Fibroblast of the aortic adventitia (primary cell): ENCODE results near the gene TTI1. TPM values are rescaled to one million over a fixed set of nuclear protein-coding genes. Genes with fewer than 3 reads are reported as not detected.

Experiments used
- DNase-seq: peaks from one replicate; pipeline ENCODE4 v3.0.0-alpha.2; 2010; ENCODE audit warnings: low read depth
- H3K4me3 ChIP-seq: 2 replicates; pipeline ENCODE4 v1.5.1; 2011; ENCODE audit warnings: low read depth, mild to moderate bottlenecking, control low read depth, low read length, moderate library complexity
- total RNA-seq: library from RNA; depleted of rRNA; stranded (reverse); fragments of >200 nt; gene quantifications from 2 replicates; pipeline ENCODE4 v1.2.3, GENCODE V29; 2012; ENCODE audit warnings: low replicate concordance
- TF ChIP-seq, protein P1 (sequence below): IDR thresholded peaks from 2 replicates; pipeline ENCODE4 v1.5.1; 2011; ENCODE audit warnings: mild to moderate bottlenecking, low read length, control low read depth, inconsistent platforms; ENCODE audit not compliant: insufficient read depth

TTI1 gene
- total RNA-seq, 1 donor = 26.0 TPM

DNA sequence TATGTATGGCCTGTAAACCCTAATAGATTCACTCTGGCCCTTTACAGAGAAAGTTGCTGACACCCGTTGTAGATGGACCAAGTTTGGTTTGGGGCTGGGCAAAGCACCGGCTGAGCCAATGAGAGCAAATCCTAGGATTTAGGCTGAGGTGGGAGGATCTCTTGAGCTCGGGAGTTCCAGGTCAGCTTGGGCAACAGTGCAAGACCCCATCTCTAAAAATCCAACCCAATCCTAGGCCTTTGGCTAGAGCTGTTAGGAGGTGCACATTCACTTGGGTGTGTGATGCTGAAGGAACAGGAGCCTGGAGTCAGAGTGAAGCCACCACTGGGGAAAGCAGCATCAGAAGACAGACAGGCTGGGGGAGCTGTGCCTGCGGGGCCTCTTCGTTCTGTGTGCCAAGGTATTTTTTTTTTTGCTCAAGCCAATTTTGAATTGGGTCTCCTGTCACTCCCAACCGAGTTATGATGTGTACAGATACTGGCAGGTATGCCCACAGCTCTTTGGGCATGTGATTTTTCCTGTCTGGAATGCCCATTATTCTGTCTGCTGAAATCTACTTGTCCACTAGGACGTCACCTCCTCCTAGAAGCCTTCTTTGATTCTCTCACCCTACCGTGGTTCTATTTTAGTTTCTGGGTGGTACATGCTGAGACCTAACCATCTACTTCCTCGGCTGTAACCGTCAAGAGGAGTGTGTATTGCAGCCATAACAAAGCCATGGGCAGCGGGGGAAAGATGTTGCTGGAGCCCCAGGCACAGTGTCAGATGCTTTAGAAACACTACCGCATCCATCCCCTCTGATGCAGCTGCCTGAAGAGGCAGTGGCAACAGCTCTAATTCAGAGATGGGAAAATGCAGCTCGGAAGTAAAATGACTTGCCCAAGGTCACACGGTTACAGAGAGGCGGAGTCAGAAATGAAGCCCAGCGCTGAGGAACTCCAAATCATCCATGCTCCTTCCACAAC is 54.0 kb downstream of the TTI1 start:
- DNase-seq = no peak
- TF ChIP-seq, protein P1, sequence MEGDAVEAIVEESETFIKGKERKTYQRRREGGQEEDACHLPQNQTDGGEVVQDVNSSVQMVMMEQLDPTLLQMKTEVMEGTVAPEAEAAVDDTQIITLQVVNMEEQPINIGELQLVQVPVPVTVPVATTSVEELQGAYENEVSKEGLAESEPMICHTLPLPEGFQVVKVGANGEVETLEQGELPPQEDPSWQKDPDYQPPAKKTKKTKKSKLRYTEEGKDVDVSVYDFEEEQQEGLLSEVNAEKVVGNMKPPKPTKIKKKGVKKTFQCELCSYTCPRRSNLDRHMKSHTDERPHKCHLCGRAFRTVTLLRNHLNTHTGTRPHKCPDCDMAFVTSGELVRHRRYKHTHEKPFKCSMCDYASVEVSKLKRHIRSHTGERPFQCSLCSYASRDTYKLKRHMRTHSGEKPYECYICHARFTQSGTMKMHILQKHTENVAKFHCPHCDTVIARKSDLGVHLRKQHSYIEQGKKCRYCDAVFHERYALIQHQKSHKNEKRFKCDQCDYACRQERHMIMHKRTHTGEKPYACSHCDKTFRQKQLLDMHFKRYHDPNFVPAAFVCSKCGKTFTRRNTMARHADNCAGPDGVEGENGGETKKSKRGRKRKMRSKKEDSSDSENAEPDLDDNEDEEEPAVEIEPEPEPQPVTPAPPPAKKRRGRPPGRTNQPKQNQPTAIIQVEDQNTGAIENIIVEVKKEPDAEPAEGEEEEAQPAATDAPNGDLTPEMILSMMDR = no peak
- H3K4me3 ChIP-seq = no peak overlapping the region

DNA sequence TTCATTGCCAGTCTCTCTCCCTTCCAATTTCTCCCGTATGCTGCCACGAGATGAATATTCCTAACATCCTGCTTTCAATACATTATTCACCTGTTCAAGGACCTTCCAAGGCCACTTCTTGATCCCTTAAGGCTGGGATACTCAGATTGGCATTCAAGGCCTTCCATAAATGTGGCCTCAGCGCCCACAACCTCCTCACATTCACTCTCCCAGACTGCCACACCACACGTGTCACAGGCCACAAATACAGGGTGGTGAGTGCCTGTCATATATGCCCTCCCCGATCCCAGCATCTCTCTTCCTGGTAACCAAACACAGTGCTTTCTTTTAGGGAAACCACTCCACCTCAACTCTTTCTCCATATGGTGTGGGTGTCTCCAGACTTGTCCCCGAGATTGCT is 55.5 kb downstream of the TTI1 start:
- H3K4me3 ChIP-seq = no peak overlapping the region
- TF ChIP-seq, protein P1 = no peak
- no peak for DNase-seq

DNA sequence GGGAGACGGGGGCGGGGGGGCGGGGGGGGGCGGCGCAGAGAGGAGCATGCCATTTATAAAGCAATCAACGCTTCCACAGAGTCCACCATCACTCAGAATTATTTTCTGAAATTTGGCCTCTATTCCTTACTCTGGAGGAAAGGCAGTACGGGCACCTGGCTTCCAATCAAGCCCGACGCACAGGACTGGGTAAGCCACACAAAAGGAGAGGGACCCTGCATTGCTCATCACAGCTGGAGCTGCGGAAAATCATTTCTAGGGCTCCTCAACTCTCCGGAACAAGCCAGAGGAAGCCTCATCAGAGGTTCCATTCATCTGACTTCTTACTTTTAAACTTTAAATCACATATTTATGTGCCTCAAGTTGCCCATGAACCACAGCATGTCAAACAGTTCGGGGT is 55.9 kb downstream of the TTI1 start:
- no peak for DNase-seq
- TF ChIP-seq, protein P1 = no peak
- H3K4me3 ChIP-seq = no peak overlapping the region

DNA sequence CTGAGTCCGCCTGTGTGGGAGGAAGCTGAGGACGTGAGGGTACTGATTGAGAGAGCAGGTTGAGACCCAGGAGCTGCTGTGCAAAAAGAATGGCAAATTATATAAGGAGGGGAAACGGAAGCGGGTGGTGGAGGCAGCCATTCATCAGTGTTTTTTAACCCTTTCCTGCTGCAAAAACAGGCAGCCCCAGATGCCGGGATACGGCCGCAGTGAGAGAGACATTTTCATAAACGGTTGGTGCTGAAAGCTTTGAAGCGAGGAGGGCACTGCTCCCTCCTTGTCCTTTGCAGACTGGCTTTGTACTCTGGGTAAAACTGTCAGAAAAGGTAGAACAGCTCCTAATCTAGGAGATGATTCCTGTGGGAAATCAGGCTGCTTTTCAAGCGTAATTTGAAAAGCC is 56.4 kb downstream of the TTI1 start:
- TF ChIP-seq, protein P1 = no peak
- H3K4me3 ChIP-seq = no peak overlapping the region
- no peak for DNase-seq

DNA sequence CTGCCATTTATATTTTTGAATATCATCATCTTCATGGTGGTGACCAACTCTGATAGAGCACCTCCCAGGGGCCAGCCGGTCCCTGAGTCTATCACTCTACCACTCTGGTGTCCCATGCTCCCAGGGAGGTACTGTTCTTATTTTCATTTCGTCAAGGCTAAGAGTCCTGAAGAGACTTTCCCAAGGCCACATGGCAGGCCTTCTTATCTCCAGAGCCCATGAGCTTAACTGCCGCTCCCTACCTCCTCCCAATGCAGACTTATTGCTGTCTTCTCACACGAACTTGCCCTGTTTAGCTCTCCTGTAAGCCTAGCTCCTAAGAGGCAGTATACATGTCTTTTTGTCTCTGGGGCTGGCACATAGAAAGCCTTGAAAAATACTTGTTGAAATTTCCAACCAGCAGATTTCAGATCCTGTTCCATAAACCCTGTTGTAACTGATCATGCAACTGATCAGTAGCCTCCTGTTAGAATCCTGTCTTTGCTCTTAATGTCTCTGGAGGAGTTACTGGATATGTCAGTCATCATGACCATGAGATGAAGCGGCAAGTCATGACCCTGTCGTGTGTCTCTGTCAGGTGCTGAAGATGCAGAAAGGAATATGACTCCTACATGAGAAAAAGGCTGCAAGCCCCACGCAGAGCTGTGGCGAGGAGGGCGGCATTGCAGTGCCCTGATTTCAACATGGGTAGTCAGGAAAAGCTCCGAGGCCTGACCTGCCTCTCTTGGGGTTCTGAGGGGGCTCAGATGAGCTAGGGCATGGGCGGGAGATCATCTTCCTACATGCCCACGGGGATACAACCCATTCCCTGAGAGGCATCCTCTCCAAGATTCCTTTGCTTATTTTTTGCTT is 60.0 kb downstream of the TTI1 start:
- TF ChIP-seq, protein P1 = no peak
- no peak overlapping the region for H3K4me3 ChIP-seq
- no peak for DNase-seq

DNA sequence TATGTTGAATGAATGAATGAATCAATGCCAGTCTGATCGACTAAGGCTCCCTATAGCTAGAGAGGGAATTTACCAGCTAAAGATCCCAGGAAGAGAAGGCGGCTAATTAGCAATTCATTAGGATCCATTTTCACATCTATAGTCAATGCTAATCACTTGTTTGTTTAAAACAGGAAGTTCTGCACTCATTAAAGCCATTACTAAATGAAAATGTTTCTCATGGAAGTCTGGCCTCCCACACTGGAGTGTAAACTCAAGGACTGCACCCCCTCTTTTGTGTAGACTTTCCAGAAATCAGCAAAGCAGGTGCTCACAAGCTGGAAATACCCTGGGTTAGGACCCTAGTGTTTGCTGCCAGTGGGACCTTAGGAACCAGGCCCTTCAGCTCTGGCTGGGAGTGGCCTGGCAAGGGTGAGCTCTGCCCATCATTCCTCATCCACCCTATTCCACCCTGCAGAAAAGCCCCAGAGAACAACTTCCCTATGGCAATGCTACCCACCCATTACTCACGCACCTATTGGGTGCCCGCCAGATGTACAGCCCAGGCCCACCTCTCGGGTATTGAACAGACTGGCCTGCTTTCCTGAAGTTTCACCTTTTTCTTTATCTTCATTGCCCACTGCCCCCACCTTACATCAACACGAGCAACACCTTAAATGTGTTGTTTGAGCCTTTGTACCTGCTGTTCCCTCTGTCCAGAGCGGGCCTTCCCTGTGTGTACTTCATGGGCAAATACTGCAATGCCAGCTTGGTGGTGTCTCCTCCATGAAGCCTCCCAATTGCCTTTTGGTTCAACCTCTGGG is 60.8 kb downstream of the TTI1 start:
- DNase-seq = no peak
- H3K4me3 ChIP-seq = no peak overlapping the region
- TF ChIP-seq, protein P1 = no peak
